ENCODE measurements around the gene TRERF1. TPM values are rescaled to one million over a fixed set of nuclear protein-coding genes. Genes with fewer than 3 reads are reported as not detected.

The TRERF1 gene
- total and polyA plus RNA-seq, 9 donors = 4.5 to 13.7 (median 7.8) TPM

DNA sequence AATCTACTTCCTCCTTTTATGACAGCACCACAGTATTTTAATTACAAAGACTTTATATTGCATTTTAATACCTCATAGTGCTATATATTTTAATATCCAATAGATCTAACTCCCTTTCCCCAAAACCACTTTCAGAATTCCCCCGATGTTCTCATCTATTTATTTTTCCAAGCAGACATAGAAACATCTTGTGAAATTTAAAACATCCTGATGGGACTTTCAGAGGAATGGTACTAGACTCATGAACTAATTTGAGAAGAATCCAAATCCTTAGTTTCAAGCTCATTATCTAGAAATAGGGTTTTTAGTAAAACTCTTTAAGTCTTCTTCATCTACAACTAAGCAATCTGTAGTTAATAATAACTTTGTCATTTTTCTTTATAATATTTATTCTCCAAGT lies 97.0 kb downstream of the TRERF1 start:
- no peaks in the 10 kb centered on the region for H3K27me3 ChIP-seq
- no peaks in the 10 kb centered on the region for H3K9me3 ChIP-seq
- intact Hi-C loops (cut with DNase I) = no loop called here
- DNase-seq = no peak
- H3K4me1 ChIP-seq (ENCODE audit: insufficient read depth) = peaks cover 6% of the 10 kb centered on the region
- H3K4me3 ChIP-seq = no peak overlapping the region
- no peaks in the 10 kb centered on the region for H3K36me3 ChIP-seq
- WGBS, 3 donors = 7 to 31% (median 26%) methylated on average over 1 of the region's 1 CpG
- H3K27ac ChIP-seq = no peak overlapping the region
- TF ChIP-seq, protein P1, sequence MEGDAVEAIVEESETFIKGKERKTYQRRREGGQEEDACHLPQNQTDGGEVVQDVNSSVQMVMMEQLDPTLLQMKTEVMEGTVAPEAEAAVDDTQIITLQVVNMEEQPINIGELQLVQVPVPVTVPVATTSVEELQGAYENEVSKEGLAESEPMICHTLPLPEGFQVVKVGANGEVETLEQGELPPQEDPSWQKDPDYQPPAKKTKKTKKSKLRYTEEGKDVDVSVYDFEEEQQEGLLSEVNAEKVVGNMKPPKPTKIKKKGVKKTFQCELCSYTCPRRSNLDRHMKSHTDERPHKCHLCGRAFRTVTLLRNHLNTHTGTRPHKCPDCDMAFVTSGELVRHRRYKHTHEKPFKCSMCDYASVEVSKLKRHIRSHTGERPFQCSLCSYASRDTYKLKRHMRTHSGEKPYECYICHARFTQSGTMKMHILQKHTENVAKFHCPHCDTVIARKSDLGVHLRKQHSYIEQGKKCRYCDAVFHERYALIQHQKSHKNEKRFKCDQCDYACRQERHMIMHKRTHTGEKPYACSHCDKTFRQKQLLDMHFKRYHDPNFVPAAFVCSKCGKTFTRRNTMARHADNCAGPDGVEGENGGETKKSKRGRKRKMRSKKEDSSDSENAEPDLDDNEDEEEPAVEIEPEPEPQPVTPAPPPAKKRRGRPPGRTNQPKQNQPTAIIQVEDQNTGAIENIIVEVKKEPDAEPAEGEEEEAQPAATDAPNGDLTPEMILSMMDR (IDR thresholded peaks at IDR 0.05) = no peak
- TF ChIP-seq EP300 (IDR thresholded peaks at IDR 0.05) (no peak), POLR2A (IDR thresholded peaks at IDR 0.05) (no peak)

- intact Hi-C loops (cut with DNase I) = no loop called here
- H3K4me3 ChIP-seq = no peak overlapping the region
- H3K27ac ChIP-seq = no peak overlapping the region
- no peaks in the 10 kb centered on the region for H3K36me3 ChIP-seq
- 88 to 89% (median 88%) methylated on average over 12 of the region's 12 CpGs for WGBS, 3 donors
- no peak for DNase-seq
- H3K9me3 ChIP-seq = no peaks in the 10 kb centered on the region
- no peak for TF ChIP-seq EP300 (IDR thresholded peaks at IDR 0.05)
- no peak for TF ChIP-seq POLR2A (IDR thresholded peaks at IDR 0.05)
- TF ChIP-seq, protein P1 (IDR thresholded peaks at IDR 0.05) = no peak
- no peaks in the 10 kb centered on the region for H3K27me3 ChIP-seq
- H3K4me1 ChIP-seq (ENCODE audit: insufficient read depth) = peaks cover 2% of the 10 kb centered on the region
These were observed 98.7 kb downstream of the TRERF1 start for GRCh38 chr6:42352856-42353564.

DNA sequence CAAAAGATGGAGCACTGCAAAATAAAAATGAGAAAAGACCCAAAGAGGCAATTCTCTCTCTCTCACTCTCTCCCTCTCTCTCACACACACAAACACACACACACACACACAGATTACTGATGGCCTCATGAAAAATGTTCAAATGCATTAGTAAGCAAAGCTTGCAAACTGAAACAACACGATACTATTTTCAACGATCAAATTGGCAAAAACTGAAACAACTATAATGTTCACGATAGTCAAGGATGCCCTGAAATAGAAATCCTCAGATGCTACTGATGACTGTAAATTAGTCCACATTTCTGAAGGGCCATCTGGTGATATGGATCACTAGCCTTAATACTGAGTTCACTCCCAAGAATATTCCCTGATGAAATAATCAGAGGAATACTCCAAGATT lies 100.8 kb downstream of the TRERF1 start:
- Histone ChIP-seq H3K27me3 (no peaks in the 10 kb centered on the region), H3K9me3 (no peaks in the 10 kb centered on the region), H3K27ac (no peak overlapping the region), H3K36me3 (no peaks in the 10 kb centered on the region), H3K4me3 (no peak overlapping the region), H3K4me1 (ENCODE audit: insufficient read depth) (peaks cover 2% of the 10 kb centered on the region)
- no peak for DNase-seq
- intact Hi-C loops (cut with DNase I) = no loop called here
- TF ChIP-seq EP300 (IDR thresholded peaks at IDR 0.05) (no peak), POLR2A (IDR thresholded peaks at IDR 0.05) (no peak)
- TF ChIP-seq, protein P1 (IDR thresholded peaks at IDR 0.05) = no peak
- 57 to 69% (median 62%) methylated on average over 3 of the region's 3 CpGs for WGBS, 3 donors

- Histone ChIP-seq H3K27ac (no peak overlapping the region), H3K4me3 (no peak overlapping the region), H3K4me1 (ENCODE audit: insufficient read depth) (no peaks in the 10 kb centered on the region), H3K9me3 (no peaks in the 10 kb centered on the region), H3K36me3 (no peaks in the 10 kb centered on the region), H3K27me3 (no peaks in the 10 kb centered on the region)
- TF ChIP-seq EP300 (IDR thresholded peaks at IDR 0.05) (no peak), POLR2A (IDR thresholded peaks at IDR 0.05) (no peak)
- TF ChIP-seq, protein P1 (IDR thresholded peaks at IDR 0.05) = no peak
- DNase-seq = no peak
- intact Hi-C loops (cut with DNase I) = no loop called here
- WGBS, 3 donors = 91 to 94% (median 93%) methylated on average over 10 of the region's 10 CpGs
These were observed 101.8 kb downstream of the TRERF1 start for GRCh38 chr6:42349753-42350511.
